GM12878 (cell line): ENCODE measurements around the gene TMEM229B. TPM values are rescaled to one million over a fixed set of nuclear protein-coding genes. Genes with fewer than 3 reads are reported as not detected.
A peak's percentile ranks its signal among the peaks of the same experiment; 100 is the strongest.

Source experiments
- ATAC-seq: fragments of 200-7000 bp; cut with Tn5 transposase; 3 replicates; pipeline ENCODE4 v1.9.1; 2020; ENCODE audit warnings: mild to moderate bottlenecking, moderate library complexity
- BruUV-seq: library from RNA; stranded (reverse); fragments of 400-500 nt; replicated peaks from 2 replicates; lab custom pipeline; 2021; lab: Mats Ljungman, UMichigan
- CTCF ChIA-PET: fragments of 300-600 bp; sonication (Branson Sonifier 250); formaldehyde crosslinking; extraction: SDS; loops from one replicate; lab custom pipeline; 2021; ENCODE audit warnings: inconsistent platforms; lab: Yijun Ruan, JAX
- POLR2A ChIA-PET: fragments of 350-600 bp; formaldehyde crosslinking; extraction: SDS; loops from one replicate; lab custom pipeline; 2021; ENCODE audit warnings: inconsistent platforms; lab: Charles Lee
- RAD21 ChIA-PET: fragments of 300-600 bp; sonication (Branson Sonifier 250); formaldehyde crosslinking; loops from one replicate; lab custom pipeline; 2023; ENCODE audit warnings: antibody characterized with exemption; ENCODE audit not compliant: unreplicated experiment; lab: Charles Lee
- SMC1A ChIA-PET: fragments of 300-600 bp; sonication (Branson Sonifier 250); formaldehyde crosslinking; loops from one replicate; lab custom pipeline; 2023; ENCODE audit not compliant: unreplicated experiment, uncharacterized antibody; lab: Charles Lee
- DNase-seq: peaks from one replicate; pipeline ENCODE4 v3.0.0-alpha.2; 2011; ENCODE audit warnings: low read depth, low spot score
- FAIRE-seq: peaks from 3 replicates; lab custom pipeline; 2011; peaks lifted over from hg19 to GRCh38; lab: Jason Lieb, UNC
- H2AFZ ChIP-seq: 2 replicates; pipeline ENCODE4 v1.6.0; 2011; ENCODE audit warnings: low read depth, low read length, control low read depth; ENCODE audit not compliant: control insufficient read depth
- H3K27ac ChIP-seq: 2 replicates; pipeline ENCODE4 v1.5.1; 2011; ENCODE audit warnings: control low read depth; ENCODE audit not compliant: control insufficient read depth, insufficient read depth
- H3K27me3 ChIP-seq, 2 experiments: replicated peaks in 1 of 2; 2 replicates each; pipeline versions ENCODE4 v1.6.0 to v1.6.1; 2011; ENCODE audit warnings: low read length in 1 of 2; ENCODE audit not compliant: control insufficient read depth in 2 of 2, insufficient read depth in 2 of 2
- H3K36me3 ChIP-seq, 2 experiments: 2 replicates each; pipeline ENCODE4 v1.5.1; 2011; ENCODE audit warnings: low read length in 1 of 2; ENCODE audit not compliant: control insufficient read depth in 2 of 2, insufficient read depth in 2 of 2
- H3K4me1 ChIP-seq: 2 replicates; pipeline ENCODE4 v1.6.1; 2011; ENCODE audit warnings: mild to moderate bottlenecking, low read length, moderate library complexity, mixed read lengths; ENCODE audit not compliant: control insufficient read depth, insufficient read depth
- H3K4me2 ChIP-seq: 2 replicates; pipeline ENCODE4 v1.6.0; 2011; ENCODE audit warnings: control low read depth; ENCODE audit not compliant: control insufficient read depth, insufficient read depth
- H3K4me3 ChIP-seq: fragments of 200-600 bp; sonication (generic); 2 replicates; pipeline ENCODE4 v1.5.1; 2016
- H3K79me2 ChIP-seq: 2 replicates; pipeline ENCODE4 v1.6.0; 2011; ENCODE audit warnings: low read length; ENCODE audit not compliant: control insufficient read depth, insufficient read depth
- H3K9ac ChIP-seq: 2 replicates; pipeline ENCODE4 v1.8.0; 2011; ENCODE audit warnings: low read length, control low read depth, mixed read lengths; ENCODE audit not compliant: control insufficient read depth, insufficient read depth
- H3K9me3 ChIP-seq: replicated peaks from 3 replicates; pipeline ENCODE4 v1.5.1; 2011; ENCODE audit warnings: mild to moderate bottlenecking, low read length; ENCODE audit not compliant: control insufficient read depth, insufficient read depth
- H4K20me1 ChIP-seq: 2 replicates; pipeline ENCODE4 v1.6.0; 2011; ENCODE audit not compliant: control insufficient read depth, insufficient read depth
- CBX5 ChIP-seq: sonication (generic); IDR thresholded peaks from 2 replicates; pipeline ENCODE4 v1.6.1; 2016; ENCODE audit warnings: low read depth, moderate library complexity, mild to moderate bottlenecking, inconsistent platforms
- EP300 ChIP-seq, 2 experiments: fragments of 150-350 bp in 1 of 2; IDR thresholded peaks; 2 replicates each; pipeline ENCODE4 v1.6.1; 2011 to 2012; ENCODE audit warnings: low read depth in 2 of 2, low read length in 2 of 2, borderline replicate concordance in 1 of 2, improper control_type of control experiment in 1 of 2, inconsistent platforms in 1 of 2; ENCODE audit not compliant: control insufficient read depth in 1 of 2
- HDAC6 ChIP-seq: fragments of 200-600 bp; sonication (generic); IDR thresholded peaks from one replicate; pipeline ENCODE4 v1.8.0; 2017; ENCODE audit warnings: antibody characterized with exemption; ENCODE audit not compliant: unreplicated experiment
- MXI1 ChIP-seq: fragments of 150-350 bp; IDR thresholded peaks from 2 replicates; pipeline ENCODE4 v1.6.1; 2011; ENCODE audit warnings: low read depth, mild to moderate bottlenecking, inconsistent platforms, low read length, improper control_type of control experiment
- SUPT20H ChIP-seq: IDR thresholded peaks from 2 replicates; pipeline ENCODE4 v1.6.1; 2011; ENCODE audit warnings: low read depth, mild to moderate bottlenecking, low read length, moderate library complexity, borderline replicate concordance; ENCODE audit not compliant: control insufficient read depth
- ZZZ3 ChIP-seq: IDR thresholded peaks from 2 replicates; pipeline ENCODE4 v1.6.1; 2011; ENCODE audit warnings: low read depth; ENCODE audit not compliant: control insufficient read depth, insufficient read length
- WGBS: methylation state at CpG from one replicate; pipeline ENCODE4 v1.1.6; 2016; ENCODE audit warnings: low lambda C conversion rate; ENCODE audit not compliant: insufficient replicate concordance, insufficient coverage; ENCODE audit errors: missing lambda C conversion rate; 5-methylcytosine and 5-hydroxymethylcytosine counted together
- in situ Hi-C: fragments of 300-500 bp; cut with MboI; formaldehyde crosslinking; loops from 9 replicates; pipeline ENCODE4 v1.14.3; 2018; ENCODE audit warnings: mixed read lengths
- intact Hi-C: fragments of 100-400 bp; cut with micrococcal nuclease; formaldehyde crosslinking; loops from one replicate; pipeline ENCODE4 v1.14.2; 2022; ENCODE audit not compliant: unreplicated experiment
- polyA plus RNA-seq, 11 experiments: library from polyadenylated mRNA; depleted of rRNA in 4 of 11; unstranded in 6 of 11; stranded (reverse) in 5 of 11; fragments of >200 nt; fragmentation: Nextera tagmentation in 4 of 11; fragmentation: Illumina TruSeq in 1 of 11; extraction: Ambion mirVana in 4 of 11; extraction: Trizol in 1 of 11; gene quantifications; 1 replicate in 1 of 11; 2 replicates in 10 of 11; pipeline versions ENCODE4 v1.2.1 to v1.2.3, GENCODE V29; 2011 to 2016; ENCODE audit warnings: inconsistent platforms in 2 of 11, missing spikeins in 2 of 11, low read depth in 1 of 11
- total RNA-seq, 4 experiments: library from RNA; depleted of rRNA in 3 of 4; stranded (reverse); fragments of >200 nt in 3 of 4; fragmentation: Illumina TruSeq in 1 of 4; extraction: Trizol in 1 of 4; gene quantifications; 2 replicates each; pipeline versions ENCODE4 v1.2.1 to v1.2.3, GENCODE V29; 2013 to 2021
- TF ChIP-seq, protein P1 (sequence below): IDR thresholded peaks from 2 replicates; pipeline ENCODE4 v1.6.1; 2012; ENCODE audit warnings: low read length, inconsistent platforms
- TF ChIP-seq, protein P2 (sequence below): IDR thresholded peaks from 2 replicates; pipeline ENCODE4 v1.6.1; 2011; ENCODE audit warnings: low read depth, low read length, improper control_type of control experiment, borderline replicate concordance
- TF ChIP-seq, protein P3 (sequence below): IDR thresholded peaks from 2 replicates; pipeline ENCODE4 v1.6.1; 2012; ENCODE audit warnings: improper control_type of control experiment, low read depth, low read length; ENCODE audit not compliant: insufficient replicate concordance

Gene TMEM229B
- total and polyA plus RNA-seq, 10 of the 15 experiments (the other 5 are each of a cell fraction or from before 2014, with no cell fraction given): 0.24 to 5.3 (median 1.7) TPM

DNA sequence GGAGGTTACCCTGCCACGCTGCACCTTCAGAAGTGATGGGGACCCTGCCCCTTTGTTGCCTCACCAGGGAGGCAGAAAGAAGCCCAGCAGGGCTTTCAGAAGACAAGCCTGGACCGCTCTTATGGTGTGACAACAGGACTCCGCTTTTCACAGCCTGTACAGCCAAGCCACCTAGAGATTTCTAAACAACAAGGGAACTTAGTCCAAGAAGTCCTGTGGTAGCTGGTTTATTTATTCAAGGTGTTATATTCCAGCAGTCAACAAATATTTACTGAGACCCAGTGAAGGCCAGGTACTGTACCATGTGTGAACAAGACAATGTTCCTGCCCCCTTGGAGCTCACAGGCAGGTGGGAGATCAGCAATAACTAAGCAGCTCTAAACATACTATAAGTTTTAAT is 4.0 kb upstream of the TMEM229B start (continued):
- TF ChIP-seq EP300 (IDR thresholded peaks at IDR 0.05; ENCODE audit: borderline replicate concordance in 1 of 2, control insufficient read depth in 1 of 2, low read depth in 2 of 2, low read length in 2 of 2) (no peak), CBX5 (no peak)

DNA sequence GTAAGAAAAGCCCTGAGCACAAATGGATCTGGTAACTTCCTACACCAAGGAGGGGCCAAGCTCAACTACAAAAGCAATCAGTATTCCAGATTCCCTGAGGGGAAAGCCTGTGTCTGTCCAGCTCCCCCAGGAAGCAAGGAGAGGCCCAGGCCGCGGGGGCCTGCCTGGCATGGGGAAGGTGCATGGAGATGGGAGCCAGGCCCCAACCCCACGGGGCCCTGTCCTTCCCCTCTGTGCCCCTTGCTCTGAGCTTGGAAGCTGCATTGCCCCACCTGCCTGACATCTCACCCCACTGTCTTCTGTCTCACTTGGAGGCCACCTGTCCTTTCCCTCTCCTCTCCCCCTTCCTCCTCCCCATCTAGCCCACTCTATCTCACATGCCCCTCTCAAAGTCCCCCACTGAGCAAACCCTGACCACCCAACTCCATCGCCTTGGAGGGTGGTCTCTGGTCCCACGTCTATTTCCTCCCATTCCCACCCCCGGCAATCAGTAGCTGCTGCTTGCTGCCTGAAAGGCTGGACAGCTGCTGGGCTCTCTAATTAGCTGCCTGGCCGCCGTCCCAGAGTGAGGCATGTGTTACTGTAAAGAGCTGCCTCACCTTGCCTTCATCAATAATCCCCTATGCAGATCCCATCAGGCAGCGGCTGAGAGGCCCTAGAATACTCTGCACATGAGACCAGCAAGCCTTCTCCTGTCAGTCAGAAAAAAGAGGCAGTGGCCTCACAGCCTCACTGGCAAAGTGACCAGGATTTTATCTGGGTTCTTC is 3.4 kb upstream of the TMEM229B start:
- RAD21 ChIA-PET: no interaction called here
- Histone ChIP-seq H3K4me1 (peaks cover 38% of the 10 kb centered on the region), H4K20me1 (no peaks in the 10 kb centered on the region), H3K4me3 (no peak overlapping the region), H3K4me2 (no peak overlapping the region), H3K9me3 (peaks cover 26% of the 10 kb centered on the region), H3K27me3 (no peaks in the 10 kb centered on the region), H2AFZ (no peak overlapping the region), H3K79me2 (no peaks in the 10 kb centered on the region), H3K9ac (no peak overlapping the region), H3K27ac (0 out of 2 replicates have a peak overlapping the region, but pooled peaks have one; percentile 56), H3K36me3 (no peaks in the 10 kb centered on the region; a peak in 1 of 4 replicates)
- ATAC-seq (no peak), FAIRE-seq (no peak), DNase-seq (no peak)
- no TSS peak for BruUV-seq
- SMC1A ChIA-PET: no interaction called here
- in situ Hi-C loops (no loop called here), intact Hi-C loops (no loop called here)
- 92% methylated on average over 9 of the region's 9 CpGs for WGBS
- POLR2A ChIA-PET: no interaction called here
- CTCF ChIA-PET: interaction anchor here (1.3 to 1.5 kb wide), 4 partner anchors 10 to 79 kb away, joined by 3 to 5 read pairs (median 3); no protein-coding TSS in a partner anchor
- TF ChIP-seq MXI1: no peak
- TF ChIP-seq, protein P1, sequence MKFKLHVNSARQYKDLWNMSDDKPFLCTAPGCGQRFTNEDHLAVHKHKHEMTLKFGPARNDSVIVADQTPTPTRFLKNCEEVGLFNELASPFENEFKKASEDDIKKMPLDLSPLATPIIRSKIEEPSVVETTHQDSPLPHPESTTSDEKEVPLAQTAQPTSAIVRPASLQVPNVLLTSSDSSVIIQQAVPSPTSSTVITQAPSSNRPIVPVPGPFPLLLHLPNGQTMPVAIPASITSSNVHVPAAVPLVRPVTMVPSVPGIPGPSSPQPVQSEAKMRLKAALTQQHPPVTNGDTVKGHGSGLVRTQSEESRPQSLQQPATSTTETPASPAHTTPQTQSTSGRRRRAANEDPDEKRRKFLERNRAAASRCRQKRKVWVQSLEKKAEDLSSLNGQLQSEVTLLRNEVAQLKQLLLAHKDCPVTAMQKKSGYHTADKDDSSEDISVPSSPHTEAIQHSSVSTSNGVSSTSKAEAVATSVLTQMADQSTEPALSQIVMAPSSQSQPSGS: no peak
- no peak for TF ChIP-seq HDAC6
- TF ChIP-seq SUPT20H: no peak
- TF ChIP-seq, protein P2, sequence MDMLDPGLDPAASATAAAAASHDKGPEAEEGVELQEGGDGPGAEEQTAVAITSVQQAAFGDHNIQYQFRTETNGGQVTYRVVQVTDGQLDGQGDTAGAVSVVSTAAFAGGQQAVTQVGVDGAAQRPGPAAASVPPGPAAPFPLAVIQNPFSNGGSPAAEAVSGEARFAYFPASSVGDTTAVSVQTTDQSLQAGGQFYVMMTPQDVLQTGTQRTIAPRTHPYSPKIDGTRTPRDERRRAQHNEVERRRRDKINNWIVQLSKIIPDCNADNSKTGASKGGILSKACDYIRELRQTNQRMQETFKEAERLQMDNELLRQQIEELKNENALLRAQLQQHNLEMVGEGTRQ: no peak
- TF ChIP-seq, protein P3, sequence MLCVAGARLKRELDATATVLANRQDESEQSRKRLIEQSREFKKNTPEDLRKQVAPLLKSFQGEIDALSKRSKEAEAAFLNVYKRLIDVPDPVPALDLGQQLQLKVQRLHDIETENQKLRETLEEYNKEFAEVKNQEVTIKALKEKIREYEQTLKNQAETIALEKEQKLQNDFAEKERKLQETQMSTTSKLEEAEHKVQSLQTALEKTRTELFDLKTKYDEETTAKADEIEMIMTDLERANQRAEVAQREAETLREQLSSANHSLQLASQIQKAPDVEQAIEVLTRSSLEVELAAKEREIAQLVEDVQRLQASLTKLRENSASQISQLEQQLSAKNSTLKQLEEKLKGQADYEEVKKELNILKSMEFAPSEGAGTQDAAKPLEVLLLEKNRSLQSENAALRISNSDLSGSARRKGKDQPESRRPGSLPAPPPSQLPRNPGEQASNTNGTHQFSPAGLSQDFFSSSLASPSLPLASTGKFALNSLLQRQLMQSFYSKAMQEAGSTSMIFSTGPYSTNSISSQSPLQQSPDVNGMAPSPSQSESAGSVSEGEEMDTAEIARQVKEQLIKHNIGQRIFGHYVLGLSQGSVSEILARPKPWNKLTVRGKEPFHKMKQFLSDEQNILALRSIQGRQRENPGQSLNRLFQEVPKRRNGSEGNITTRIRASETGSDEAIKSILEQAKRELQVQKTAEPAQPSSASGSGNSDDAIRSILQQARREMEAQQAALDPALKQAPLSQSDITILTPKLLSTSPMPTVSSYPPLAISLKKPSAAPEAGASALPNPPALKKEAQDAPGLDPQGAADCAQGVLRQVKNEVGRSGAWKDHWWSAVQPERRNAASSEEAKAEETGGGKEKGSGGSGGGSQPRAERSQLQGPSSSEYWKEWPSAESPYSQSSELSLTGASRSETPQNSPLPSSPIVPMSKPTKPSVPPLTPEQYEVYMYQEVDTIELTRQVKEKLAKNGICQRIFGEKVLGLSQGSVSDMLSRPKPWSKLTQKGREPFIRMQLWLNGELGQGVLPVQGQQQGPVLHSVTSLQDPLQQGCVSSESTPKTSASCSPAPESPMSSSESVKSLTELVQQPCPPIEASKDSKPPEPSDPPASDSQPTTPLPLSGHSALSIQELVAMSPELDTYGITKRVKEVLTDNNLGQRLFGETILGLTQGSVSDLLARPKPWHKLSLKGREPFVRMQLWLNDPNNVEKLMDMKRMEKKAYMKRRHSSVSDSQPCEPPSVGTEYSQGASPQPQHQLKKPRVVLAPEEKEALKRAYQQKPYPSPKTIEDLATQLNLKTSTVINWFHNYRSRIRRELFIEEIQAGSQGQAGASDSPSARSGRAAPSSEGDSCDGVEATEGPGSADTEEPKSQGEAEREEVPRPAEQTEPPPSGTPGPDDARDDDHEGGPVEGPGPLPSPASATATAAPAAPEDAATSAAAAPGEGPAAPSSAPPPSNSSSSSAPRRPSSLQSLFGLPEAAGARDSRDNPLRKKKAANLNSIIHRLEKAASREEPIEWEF: no peak
- TF ChIP-seq ZZZ3: no peak
